Duodenal mucosa (tissue), 2 donors: Measurements from ENCODE around the gene CLDN12.

ENCODE experiments used
- H3K27ac ChIP-seq: one replicate; pipeline ENCODE4 v1.7.0; 2013; ENCODE audit warnings: low read depth, low read length
- H3K27me3 ChIP-seq, 2 donors: one replicate each; pipeline ENCODE4 v1.7.0; 2013; ENCODE audit warnings: low read length in 2 of 2, control low read depth in 1 of 2; ENCODE audit not compliant: insufficient read depth in 2 of 2, control insufficient read depth in 1 of 2
- H3K36me3 ChIP-seq, 2 donors: one replicate each; pipeline ENCODE4 v1.7.0; 2013; ENCODE audit warnings: low read length in 2 of 2, control low read depth in 1 of 2; ENCODE audit not compliant: insufficient read depth in 2 of 2, control insufficient read depth in 1 of 2
- H3K4me1 ChIP-seq, 2 donors: one replicate each; pipeline ENCODE4 v1.7.0; 2013; ENCODE audit warnings: low read length in 2 of 2, control low read depth in 1 of 2; ENCODE audit not compliant: insufficient read depth in 2 of 2, control insufficient read depth in 1 of 2
- H3K4me3 ChIP-seq, 2 donors: one replicate each; pipeline ENCODE4 v1.7.0; 2013; ENCODE audit warnings: low read length in 2 of 2, low read depth in 1 of 2
- H3K9ac ChIP-seq, 2 donors: one replicate each; pipeline ENCODE4 v1.7.0; 2013; ENCODE audit warnings: low read length in 2 of 2, low read depth in 1 of 2
- H3K9me3 ChIP-seq, 2 donors: one replicate each; pipeline ENCODE4 v1.7.0; 2013; ENCODE audit warnings: low read length in 2 of 2, control low read depth in 1 of 2; ENCODE audit not compliant: control insufficient read depth in 1 of 2

The CLDN12 gene

GRCh38 chr7:90403174-90404113 lies at the start of gene CLDN12:
CLDN12 (plus strand) TSS chr7:90403461; CDS start chr7:90412677, 9,216 bp downstream.
- Histone ChIP-seq H3K4me3 (peak within 1 kb of the TSS; percentile 90 to 93), H3K27me3 (no peaks in the 10 kb centered on the region), H3K4me1 (peaks cover 11 to 25% of the 10 kb centered on the region in 2 donors), H3K9me3 (peaks cover 0 to 5% of the 10 kb centered on the region in 2 donors), H3K9ac (peak within 1 kb of the TSS; percentile 88 to 95), H3K27ac (peak within 1 kb of the TSS; percentile 65), H3K36me3 (peaks cover 0 to 16% of the 10 kb centered on the region in 2 donors)

DNA sequence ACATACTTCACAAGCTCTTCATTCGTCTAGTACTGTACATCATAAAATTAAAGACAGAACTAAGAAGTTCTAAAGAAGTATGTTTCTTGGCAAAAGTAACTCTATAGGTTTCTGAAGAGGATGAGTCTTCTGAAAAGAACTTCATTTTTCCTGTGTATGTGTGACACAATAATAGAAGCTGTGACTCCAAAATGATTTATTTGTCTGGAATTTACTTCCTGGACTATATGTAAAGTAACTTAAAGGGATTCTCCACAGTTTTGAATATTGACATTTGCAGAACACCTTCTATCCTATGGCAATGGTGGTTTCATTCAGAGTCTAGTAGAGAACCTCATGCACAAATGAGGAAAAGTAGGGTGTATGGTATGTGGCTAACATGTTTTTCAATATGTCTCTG lies 19.8 kb upstream of the CLDN12 start:
- H3K9ac ChIP-seq, result no peak overlapping the region
- H3K36me3 ChIP-seq, result peaks cover 22 to 44% of the 10 kb centered on the region in 2 donors

GRCh38 chr7:90383861-90384260 lies 19.4 kb upstream of the CLDN12 start:
- peaks cover 21 to 40% of the 10 kb centered on the region in 2 donors for H3K36me3 ChIP-seq

More for the DNA sequence above, 19.8 kb upstream of the CLDN12 start:
- no peaks in the 10 kb centered on the region for H3K9me3 ChIP-seq
- H3K4me1 ChIP-seq, result no peaks in the 10 kb centered on the region
- H3K4me3 ChIP-seq, result no peak overlapping the region
- H3K27ac ChIP-seq, result no peak overlapping the region
- no peaks in the 10 kb centered on the region for H3K27me3 ChIP-seq

DNA sequence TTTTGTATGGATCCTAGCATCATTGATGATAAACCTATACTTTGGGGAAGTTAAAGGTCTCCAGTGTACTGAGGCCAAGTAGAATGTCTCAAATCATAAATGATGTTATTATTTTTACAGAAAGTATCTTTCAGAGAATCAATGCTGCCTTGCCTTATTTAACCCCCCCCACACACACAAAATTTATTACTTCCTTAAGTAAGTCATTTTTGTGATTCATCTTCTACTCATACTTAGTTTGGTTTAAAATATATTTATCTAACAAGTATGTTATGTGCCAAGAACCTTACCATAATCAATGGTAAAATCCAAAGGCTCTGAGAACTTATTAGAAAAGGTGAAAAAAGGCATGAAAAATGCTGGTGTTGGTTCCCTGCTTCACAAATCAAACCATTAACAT lies 18.8 kb upstream of the CLDN12 start:
- peaks cover 15 to 34% of the 10 kb centered on the region in 2 donors for H3K36me3 ChIP-seq
- no peaks in the 10 kb centered on the region for H3K9me3 ChIP-seq
- no peaks in the 10 kb centered on the region for H3K4me1 ChIP-seq
- H3K9ac ChIP-seq, result no peak overlapping the region
- no peaks in the 10 kb centered on the region for H3K27me3 ChIP-seq
- H3K4me3 ChIP-seq, result no peak overlapping the region
- no peak overlapping the region for H3K27ac ChIP-seq

More at GRCh38 chr7:90383861-90384260, 19.4 kb upstream of the CLDN12 start:
- no peak overlapping the region for H3K27ac ChIP-seq
- no peak overlapping the region for H3K4me3 ChIP-seq
- H3K4me1 ChIP-seq, result no peaks in the 10 kb centered on the region
- H3K9ac ChIP-seq, result no peak overlapping the region
- H3K9me3 ChIP-seq, result no peaks in the 10 kb centered on the region
- H3K27me3 ChIP-seq, result no peaks in the 10 kb centered on the region

DNA sequence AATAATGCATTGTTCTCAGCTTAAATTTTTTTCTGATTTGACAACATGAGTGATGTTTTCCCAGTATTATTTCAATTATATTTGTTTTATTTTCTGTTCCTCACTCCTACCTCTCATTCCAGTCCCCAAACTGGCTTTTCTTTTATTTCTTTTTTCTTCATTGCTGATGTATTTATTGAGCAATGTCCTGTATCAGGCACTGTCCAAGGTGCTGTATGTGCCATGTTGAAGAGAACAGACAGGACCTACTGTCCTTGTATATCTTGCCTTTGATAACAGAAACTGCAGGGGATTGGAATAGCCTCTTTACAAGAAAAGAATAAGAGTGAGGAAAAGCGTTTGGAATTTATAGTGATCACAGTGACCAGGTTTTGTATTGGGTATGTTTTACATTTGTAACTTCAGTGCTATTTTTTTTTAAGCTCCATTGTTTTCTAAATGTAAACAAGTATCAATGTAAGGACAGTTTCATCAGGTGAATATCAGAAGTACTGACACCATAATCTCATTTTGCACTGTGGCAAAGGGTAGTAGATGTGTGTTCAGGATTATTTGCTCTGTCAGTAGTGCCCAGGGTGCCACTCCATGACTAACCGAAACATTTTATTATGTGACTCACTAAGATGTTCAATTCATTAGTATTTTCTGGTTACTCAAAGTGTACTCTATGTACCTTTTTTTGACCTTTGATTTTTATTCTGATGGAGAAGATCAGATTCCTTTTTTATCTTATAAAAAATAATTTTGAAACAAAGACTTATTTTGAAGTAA lies 15.6 kb upstream of the CLDN12 start:
- H3K27ac ChIP-seq, result no peak overlapping the region
- no peaks in the 10 kb centered on the region for H3K4me1 ChIP-seq

GRCh38 chr7:90390926-90391325 lies 12.3 kb upstream of the CLDN12 start:
- no peaks in the 10 kb centered on the region for H3K4me1 ChIP-seq
- H3K4me3 ChIP-seq, result no peak overlapping the region
- peaks cover 0 to under 1% of the 10 kb centered on the region in 2 donors for H3K36me3 ChIP-seq
- H3K9me3 ChIP-seq, result peaks cover 0 to 5% of the 10 kb centered on the region in 2 donors
- no peak overlapping the region for H3K27ac ChIP-seq
- no peak overlapping the region for H3K9ac ChIP-seq
- no peaks in the 10 kb centered on the region for H3K27me3 ChIP-seq

More for the DNA sequence above, 15.6 kb upstream of the CLDN12 start:
- H3K27me3 ChIP-seq, result no peaks in the 10 kb centered on the region
- H3K9me3 ChIP-seq, result peaks cover 0 to 5% of the 10 kb centered on the region in 2 donors
- H3K36me3 ChIP-seq, result peaks cover 4 to 30% of the 10 kb centered on the region in 2 donors
- no peak overlapping the region for H3K4me3 ChIP-seq
- H3K9ac ChIP-seq, result no peak overlapping the region

- Histone ChIP-seq H3K27me3 (no peaks in the 10 kb centered on the region), H3K27ac (no peak overlapping the region), H3K4me3 (no peak overlapping the region), H3K9me3 (peaks cover 0 to 5% of the 10 kb centered on the region in 2 donors), H3K9ac (no peak overlapping the region), H3K4me1 (no peaks in the 10 kb centered on the region), H3K36me3 (no peaks in the 10 kb centered on the region)
Measured at GRCh38 chr7:90391488-90391887, 11.8 kb upstream of the CLDN12 start.

DNA sequence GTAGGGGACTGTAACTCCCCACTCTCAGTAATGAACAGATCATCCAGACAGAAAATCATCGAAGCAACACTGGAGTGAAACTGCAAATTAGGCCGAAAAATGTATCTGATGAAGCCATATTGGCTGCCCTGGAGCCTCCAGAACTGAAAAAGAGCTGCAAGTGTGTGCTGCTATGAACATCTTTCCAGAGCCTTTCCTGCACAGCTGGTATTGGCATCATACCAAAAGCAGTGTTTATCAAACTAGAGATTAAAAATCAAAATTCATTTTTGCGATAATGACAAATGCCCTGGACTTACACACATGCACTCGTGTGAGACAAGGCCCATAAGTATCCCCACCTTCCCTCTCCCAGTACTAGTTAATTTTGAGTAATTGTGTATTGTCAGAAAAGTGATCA lies 6.8 kb upstream of the CLDN12 start:
- Histone ChIP-seq H3K36me3 (no peaks in the 10 kb centered on the region), H3K27me3 (no peaks in the 10 kb centered on the region)

DNA sequence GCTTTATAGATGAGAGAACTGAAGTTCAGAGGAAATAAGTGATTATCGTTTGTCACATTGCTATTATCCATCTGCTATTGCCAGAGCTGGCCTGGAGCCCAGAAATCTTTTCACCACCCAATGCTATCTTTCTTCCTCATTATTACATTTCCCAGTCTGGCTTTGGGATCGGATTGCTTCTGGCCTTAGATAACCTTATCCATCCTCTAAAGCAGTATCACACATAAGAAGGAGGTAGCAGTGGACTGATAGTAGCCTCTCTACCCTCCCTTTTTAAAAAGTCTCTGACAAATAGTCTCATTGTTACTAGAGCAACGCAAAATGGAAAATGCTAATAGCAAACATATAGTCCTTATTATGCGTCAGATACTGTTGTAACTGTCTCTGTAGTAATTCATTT lies 1.3 kb upstream of the CLDN12 start:
- H3K27me3 ChIP-seq, result no peaks in the 10 kb centered on the region
- H3K4me3 ChIP-seq, result no peak overlapping the region
- no peak overlapping the region for H3K27ac ChIP-seq
- peaks cover 0 to 7% of the 10 kb centered on the region in 2 donors for H3K36me3 ChIP-seq
- H3K9ac ChIP-seq, result no peak overlapping the region
- peaks cover 11 to 20% of the 10 kb centered on the region in 2 donors for H3K4me1 ChIP-seq
- peaks cover 0 to 8% of the 10 kb centered on the region in 2 donors for H3K9me3 ChIP-seq

More for the DNA sequence above, 6.8 kb upstream of the CLDN12 start:
- H3K4me1 ChIP-seq, result no peaks in the 10 kb centered on the region
- H3K4me3 ChIP-seq, result no peak overlapping the region
- H3K27ac ChIP-seq, result no peak overlapping the region
- H3K9me3 ChIP-seq, result peaks cover 0 to 12% of the 10 kb centered on the region in 2 donors
- H3K9ac ChIP-seq, result no peak overlapping the region

GRCh38 chr7:90402785-90403173 lies 482 bp upstream of the CLDN12 start:
- peaks cover 0 to 15% of the 10 kb centered on the region in 2 donors for H3K36me3 ChIP-seq
- H3K27me3 ChIP-seq, result no peaks in the 10 kb centered on the region
- H3K4me1 ChIP-seq, result peaks cover 11 to 25% of the 10 kb centered on the region in 2 donors
- peak overlapping the region; percentile 90 to 93 for H3K4me3 ChIP-seq
- no peak overlapping the region for H3K27ac ChIP-seq
- peak overlapping the region; percentile 88 to 95 for H3K9ac ChIP-seq
- peaks cover 0 to 8% of the 10 kb centered on the region in 2 donors for H3K9me3 ChIP-seq
